Epithelial cell of esophagus (primary cell): ENCODE measurements around the gene JAK1.

Experiments
- DNase-seq: peaks from one replicate; pipeline ENCODE4 v3.0.0; 2010; ENCODE audit warnings: low read depth
- H3K4me3 ChIP-seq: 2 replicates; pipeline ENCODE4 v1.5.1; 2011; ENCODE audit warnings: mild to moderate bottlenecking, low read length, control low read depth
- CTCF ChIP-seq: IDR thresholded peaks from 2 replicates; pipeline ENCODE4 v1.5.1; 2011; ENCODE audit warnings: low read depth, mild to moderate bottlenecking, low read length, control low read depth, inconsistent platforms; ENCODE audit not compliant: insufficient read depth; ENCODE audit errors: missing control alignments

The JAK1 gene

GRCh38 chr1:64861611-64862010 lies 104.7 kb downstream of the JAK1 start:
- DNase-seq: no peak
- H3K4me3 ChIP-seq: no peak overlapping the region
- no peak for TF ChIP-seq CTCF

GRCh38 chr1:64857347-64857746 lies 109.0 kb downstream of the JAK1 start:
- DNase-seq: no peak
- H3K4me3 ChIP-seq: no peak overlapping the region
- no peak for TF ChIP-seq CTCF

GRCh38 chr1:64856553-64856952 lies 109.8 kb downstream of the JAK1 start:
- no peak overlapping the region for H3K4me3 ChIP-seq
- peak; percentile 76 for DNase-seq
- TF ChIP-seq CTCF: no peak

GRCh38 chr1:64855557-64855956 lies 110.8 kb downstream of the JAK1 start:
- DNase-seq: no peak
- no peak for TF ChIP-seq CTCF
- no peak overlapping the region for H3K4me3 ChIP-seq

GRCh38 chr1:64854674-64855073 lies 111.7 kb downstream of the JAK1 start:
- H3K4me3 ChIP-seq: no peak overlapping the region
- DNase-seq: no peak
- TF ChIP-seq CTCF: no peak

- DNase-seq: no peak
- H3K4me3 ChIP-seq: no peak overlapping the region
- no peak for TF ChIP-seq CTCF
Observed at GRCh38 chr1:64851664-64852063, 114.7 kb downstream of the JAK1 start.

- no peak for TF ChIP-seq CTCF
- no peak for DNase-seq
- no peak overlapping the region for H3K4me3 ChIP-seq
Observed at GRCh38 chr1:64850846-64851245, 115.5 kb downstream of the JAK1 start.
